AG04450 (cell line): ENCODE data around the gene LCE1A. TPM values are rescaled to one million over a fixed set of nuclear protein-coding genes. Genes with fewer than 3 reads are reported as not detected.

Experiments
- CTCF ChIA-PET: fragments of 300-600, 350-600 bp; formaldehyde crosslinking; extraction: SDS; loops from one replicate; lab custom pipeline; 2022; ENCODE audit warnings: antibody characterized with exemption, inconsistent platforms; lab: Charles Lee
- POLR2A ChIA-PET: fragments of 350-600 bp; formaldehyde crosslinking; extraction: SDS; loops from one replicate; lab custom pipeline; 2021; ENCODE audit warnings: antibody characterized with exemption, inconsistent platforms; lab: Yijun Ruan, JAX
- DNase-seq: peaks from one replicate; pipeline ENCODE4 v3.0.0-alpha.2; 2011; ENCODE audit warnings: low read depth, low spot score
- H3K27ac ChIP-seq: one replicate; pipeline ENCODE4 v1.5.1; 2012; ENCODE audit warnings: low read depth, low read length, control low read depth
- H3K27me3 ChIP-seq: one replicate; pipeline ENCODE4 v1.6.0; 2012; ENCODE audit warnings: low read length; ENCODE audit not compliant: control insufficient read depth, insufficient read depth
- H3K4me3 ChIP-seq: 2 replicates; pipeline ENCODE4 v1.5.1; 2011; ENCODE audit warnings: mild to moderate bottlenecking, low read depth, low read length, control low read depth
- H3K9me3 ChIP-seq: 2 replicates; pipeline ENCODE4 v1.5.1; 2012; ENCODE audit warnings: low read length; ENCODE audit not compliant: control insufficient read depth, insufficient read depth
- polyA plus RNA-seq: library from polyadenylated mRNA; depleted of rRNA; stranded (reverse); fragments of >200 nt; gene quantifications from 2 replicates; pipeline ENCODE4 v1.2.3, GENCODE V29; 2011; rRNA removed
- TF ChIP-seq, protein P1 (sequence below): IDR thresholded peaks from 2 replicates; pipeline ENCODE4 v1.5.1; 2011; ENCODE audit warnings: low read depth, low read length, control low read depth, inconsistent platforms

The LCE1A gene
- polyA plus RNA-seq, 1 experiment = not detected

DNA sequence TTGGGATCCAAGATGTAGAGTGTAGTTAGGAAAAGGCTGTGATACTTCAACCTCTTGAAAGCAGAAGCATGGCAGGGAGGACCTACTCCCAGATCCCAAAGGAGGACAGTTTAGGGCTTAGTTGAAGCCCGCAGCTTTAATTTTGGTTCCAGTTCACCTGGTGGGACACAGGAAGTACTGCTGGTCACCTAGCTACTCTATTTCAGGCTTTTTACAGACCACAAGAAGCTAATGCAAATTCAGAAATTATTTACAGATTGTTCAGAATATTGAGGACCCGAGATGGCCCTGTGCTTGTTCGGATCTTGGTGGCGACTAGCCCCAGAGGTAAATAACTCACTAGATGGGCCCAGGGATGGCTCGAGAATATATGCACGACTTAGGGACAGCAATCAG is 44.5 kb downstream of the LCE1A start:
- CTCF ChIA-PET = interaction anchor here (1.0 kb wide), 1 partner anchor 16 kb away, joined by 4 read pairs; no protein-coding TSS in a partner anchor
- no peaks in the 10 kb centered on the region for H3K9me3 ChIP-seq
- no peak overlapping the region for H3K27ac ChIP-seq
- DNase-seq = no peak
- POLR2A ChIA-PET = no interaction called here
- H3K27me3 ChIP-seq = no peaks in the 10 kb centered on the region
- no peak overlapping the region for H3K4me3 ChIP-seq
- TF ChIP-seq, protein P1, sequence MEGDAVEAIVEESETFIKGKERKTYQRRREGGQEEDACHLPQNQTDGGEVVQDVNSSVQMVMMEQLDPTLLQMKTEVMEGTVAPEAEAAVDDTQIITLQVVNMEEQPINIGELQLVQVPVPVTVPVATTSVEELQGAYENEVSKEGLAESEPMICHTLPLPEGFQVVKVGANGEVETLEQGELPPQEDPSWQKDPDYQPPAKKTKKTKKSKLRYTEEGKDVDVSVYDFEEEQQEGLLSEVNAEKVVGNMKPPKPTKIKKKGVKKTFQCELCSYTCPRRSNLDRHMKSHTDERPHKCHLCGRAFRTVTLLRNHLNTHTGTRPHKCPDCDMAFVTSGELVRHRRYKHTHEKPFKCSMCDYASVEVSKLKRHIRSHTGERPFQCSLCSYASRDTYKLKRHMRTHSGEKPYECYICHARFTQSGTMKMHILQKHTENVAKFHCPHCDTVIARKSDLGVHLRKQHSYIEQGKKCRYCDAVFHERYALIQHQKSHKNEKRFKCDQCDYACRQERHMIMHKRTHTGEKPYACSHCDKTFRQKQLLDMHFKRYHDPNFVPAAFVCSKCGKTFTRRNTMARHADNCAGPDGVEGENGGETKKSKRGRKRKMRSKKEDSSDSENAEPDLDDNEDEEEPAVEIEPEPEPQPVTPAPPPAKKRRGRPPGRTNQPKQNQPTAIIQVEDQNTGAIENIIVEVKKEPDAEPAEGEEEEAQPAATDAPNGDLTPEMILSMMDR = no peak

DNA sequence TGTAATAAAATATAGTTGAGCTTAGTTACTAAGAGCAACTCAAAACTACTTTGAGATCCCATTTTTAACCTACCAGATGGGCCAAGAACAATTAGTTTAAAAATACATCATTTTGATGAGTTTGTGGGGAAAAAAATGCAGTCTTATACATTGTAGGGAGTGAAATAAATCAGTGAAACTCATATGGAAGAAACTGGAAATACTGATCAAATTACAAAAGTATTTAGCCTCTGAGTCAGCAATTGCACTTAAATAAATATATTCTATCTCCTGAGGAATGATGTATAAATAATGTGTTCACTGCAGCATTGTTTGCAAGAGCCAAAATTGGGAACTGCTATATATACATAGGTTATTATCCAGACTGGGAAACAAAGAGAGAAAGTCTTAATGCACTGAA is 46.2 kb downstream of the LCE1A start:
- POLR2A ChIA-PET = no interaction called here
- no peaks in the 10 kb centered on the region for H3K27me3 ChIP-seq
- H3K27ac ChIP-seq = no peak overlapping the region
- TF ChIP-seq, protein P1 = no peak
- CTCF ChIA-PET = interaction anchor here (1.3 kb wide), 1 partner anchor 76 kb away, joined by 3 read pairs; no protein-coding TSS in a partner anchor
- no peak overlapping the region for H3K4me3 ChIP-seq
- H3K9me3 ChIP-seq = no peaks in the 10 kb centered on the region
- no peak for DNase-seq

DNA sequence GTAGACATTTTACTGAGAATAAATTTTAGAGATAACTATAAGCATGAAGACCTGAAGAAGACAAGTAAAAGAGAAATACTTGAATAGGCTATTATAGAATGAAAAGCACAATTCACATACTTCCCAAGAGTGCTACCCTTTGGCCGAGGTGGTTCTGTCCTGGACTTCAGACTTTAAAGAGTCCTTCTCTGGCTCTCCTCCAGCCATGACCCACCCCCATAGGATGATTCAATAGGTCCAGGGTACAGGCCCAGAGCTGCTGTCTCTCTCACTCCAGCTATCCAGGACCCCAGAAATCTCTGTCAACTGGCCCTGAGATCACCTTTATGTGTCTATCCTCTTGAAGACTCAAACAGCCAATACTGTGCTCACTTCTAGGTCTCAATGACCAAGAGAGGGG is 49.6 kb downstream of the LCE1A start:
- no peak for DNase-seq
- POLR2A ChIA-PET = no interaction called here
- CTCF ChIA-PET = no interaction called here
- no peaks in the 10 kb centered on the region for H3K9me3 ChIP-seq
- no peak overlapping the region for H3K4me3 ChIP-seq
- TF ChIP-seq, protein P1 = no peak
- H3K27me3 ChIP-seq = no peaks in the 10 kb centered on the region
- no peak overlapping the region for H3K27ac ChIP-seq

Other genes with a start within 250 kb of the LCE1A start
- not detected in 2 replicates for gene LCE3D, start 247.0 kb upstream of the LCE1A start, polyA plus RNA-seq
- not detected in 2 replicates for gene LCE3C, start 227.2 kb upstream of the LCE1A start, polyA plus RNA-seq
- gene LCE3B, start 213.7 kb upstream of the LCE1A start, polyA plus RNA-seq = not detected in 2 replicates
- gene LCE3A, start 204.4 kb upstream of the LCE1A start, polyA plus RNA-seq = not detected in 2 replicates
- not detected in 2 replicates for gene LCE2D, start 164.1 kb upstream of the LCE1A start, polyA plus RNA-seq
- gene LCE2C, start 152.2 kb upstream of the LCE1A start, polyA plus RNA-seq = not detected in 2 replicates
- gene LCE2B, start 141.3 kb upstream of the LCE1A start, polyA plus RNA-seq = not detected in 2 replicates
- gene LCE2A, start 129.1 kb upstream of the LCE1A start, polyA plus RNA-seq = not detected in 2 replicates
- gene LCE4A, start 119.3 kb upstream of the LCE1A start, polyA plus RNA-seq = not detected in 2 replicates
- gene KPRP, start 69.4 kb upstream of the LCE1A start, polyA plus RNA-seq = not detected in 2 replicates
- gene LCE1F, start 52.3 kb upstream of the LCE1A start, polyA plus RNA-seq = not detected in 2 replicates
- gene LCE1E, start 41.2 kb upstream of the LCE1A start, polyA plus RNA-seq = not detected in 2 replicates
- gene LCE1D, start 30.8 kb upstream of the LCE1A start, polyA plus RNA-seq = not detected in 2 replicates
- gene LCE1C, start 20.8 kb upstream of the LCE1A start, polyA plus RNA-seq = not detected in 2 replicates
- gene LCE1B, start 15.5 kb upstream of the LCE1A start, polyA plus RNA-seq = not detected in 2 replicates
- gene LCE6A, start 15.4 kb downstream of the LCE1A start, polyA plus RNA-seq = not detected in 2 replicates
- gene LCE7A, start 32.5 kb downstream of the LCE1A start, polyA plus RNA-seq = not detected in 2 replicates
- not detected in 2 replicates for gene SMCP, start 50.8 kb downstream of the LCE1A start, polyA plus RNA-seq
- not detected in 2 replicates for gene IVL, start 81.1 kb downstream of the LCE1A start, polyA plus RNA-seq
- gene SPRR5, start 119.7 kb downstream of the LCE1A start, polyA plus RNA-seq = not detected in 2 replicates
- not detected in 2 replicates for gene SPRR4, start 143.2 kb downstream of the LCE1A start, polyA plus RNA-seq
- gene SPRR1A, start 156.6 kb downstream of the LCE1A start, polyA plus RNA-seq = not detected in 2 replicates
- gene SPRR3, start 174.3 kb downstream of the LCE1A start, polyA plus RNA-seq = not detected in 2 replicates
- not detected in 2 replicates for gene SPRR1B, start 203.7 kb downstream of the LCE1A start, polyA plus RNA-seq
- not detected in 2 replicates for gene SPRR2D, start 213.6 kb downstream of the LCE1A start, polyA plus RNA-seq
- not detected in 2 replicates for gene SPRR2A, start 230.0 kb downstream of the LCE1A start, polyA plus RNA-seq
- not detected in 2 replicates for gene SPRR2B, start 244.1 kb downstream of the LCE1A start, polyA plus RNA-seq